Measurements from ENCODE around the gene LLGL1.

DNA sequence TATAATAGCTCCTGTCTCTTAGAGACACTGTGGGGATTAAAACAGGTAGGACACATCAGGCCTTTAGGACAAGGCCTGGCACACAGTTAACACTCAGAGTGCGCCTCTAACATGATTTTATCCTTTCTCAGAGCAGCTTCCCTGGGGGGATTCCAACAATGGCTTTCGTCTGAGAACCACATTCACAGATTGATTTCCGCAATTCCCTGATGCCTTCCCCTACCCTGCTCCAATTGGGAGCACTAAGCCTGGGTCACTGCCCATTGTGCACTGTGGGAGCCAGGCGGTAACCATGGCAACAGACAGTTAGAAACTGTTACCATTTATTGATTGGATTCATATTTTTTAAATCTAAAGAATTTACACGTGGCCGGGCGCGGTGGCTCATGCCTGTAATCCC is 47.7 kb upstream of the LLGL1 start:
- TF ChIP-seq EZH2 (IDR thresholded peaks at IDR 0.05; ENCODE audit: borderline replicate concordance, low read depth, low read length, severe bottlenecking): no peak
- TF ChIP-seq, protein P1, sequence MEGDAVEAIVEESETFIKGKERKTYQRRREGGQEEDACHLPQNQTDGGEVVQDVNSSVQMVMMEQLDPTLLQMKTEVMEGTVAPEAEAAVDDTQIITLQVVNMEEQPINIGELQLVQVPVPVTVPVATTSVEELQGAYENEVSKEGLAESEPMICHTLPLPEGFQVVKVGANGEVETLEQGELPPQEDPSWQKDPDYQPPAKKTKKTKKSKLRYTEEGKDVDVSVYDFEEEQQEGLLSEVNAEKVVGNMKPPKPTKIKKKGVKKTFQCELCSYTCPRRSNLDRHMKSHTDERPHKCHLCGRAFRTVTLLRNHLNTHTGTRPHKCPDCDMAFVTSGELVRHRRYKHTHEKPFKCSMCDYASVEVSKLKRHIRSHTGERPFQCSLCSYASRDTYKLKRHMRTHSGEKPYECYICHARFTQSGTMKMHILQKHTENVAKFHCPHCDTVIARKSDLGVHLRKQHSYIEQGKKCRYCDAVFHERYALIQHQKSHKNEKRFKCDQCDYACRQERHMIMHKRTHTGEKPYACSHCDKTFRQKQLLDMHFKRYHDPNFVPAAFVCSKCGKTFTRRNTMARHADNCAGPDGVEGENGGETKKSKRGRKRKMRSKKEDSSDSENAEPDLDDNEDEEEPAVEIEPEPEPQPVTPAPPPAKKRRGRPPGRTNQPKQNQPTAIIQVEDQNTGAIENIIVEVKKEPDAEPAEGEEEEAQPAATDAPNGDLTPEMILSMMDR (IDR thresholded peaks at IDR 0.05; ENCODE audit: extremely low read depth in 1 of 2, insufficient read depth in 1 of 2, low read depth in 1 of 2, low read length in 2 of 2): no peak
- no peak for TF ChIP-seq FOS (IDR thresholded peaks at IDR 0.05; ENCODE audit: borderline replicate concordance, insufficient read depth, low read length)
- no peak for TF ChIP-seq POLR2A (IDR thresholded peaks at IDR 0.05; ENCODE audit: low read depth, low read length)
- no peak for TF ChIP-seq POLR2AphosphoS5 (IDR thresholded peaks at IDR 0.05; ENCODE audit: insufficient read depth, low read depth, low read length)
- no peak for TF ChIP-seq JUN (IDR thresholded peaks at IDR 0.05; ENCODE audit: borderline replicate concordance, insufficient read depth, insufficient read length, low read depth)
- TF ChIP-seq, protein P2, sequence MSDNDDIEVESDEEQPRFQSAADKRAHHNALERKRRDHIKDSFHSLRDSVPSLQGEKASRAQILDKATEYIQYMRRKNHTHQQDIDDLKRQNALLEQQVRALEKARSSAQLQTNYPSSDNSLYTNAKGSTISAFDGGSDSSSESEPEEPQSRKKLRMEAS (IDR thresholded peaks at IDR 0.05; ENCODE audit: insufficient read depth, insufficient read length): no peak
- TF ChIP-seq MYC (IDR thresholded peaks at IDR 0.05; ENCODE audit: low read depth, low read length): no peak
